Measurements from ENCODE around the gene DUXB.

DUXB gene

DNA sequence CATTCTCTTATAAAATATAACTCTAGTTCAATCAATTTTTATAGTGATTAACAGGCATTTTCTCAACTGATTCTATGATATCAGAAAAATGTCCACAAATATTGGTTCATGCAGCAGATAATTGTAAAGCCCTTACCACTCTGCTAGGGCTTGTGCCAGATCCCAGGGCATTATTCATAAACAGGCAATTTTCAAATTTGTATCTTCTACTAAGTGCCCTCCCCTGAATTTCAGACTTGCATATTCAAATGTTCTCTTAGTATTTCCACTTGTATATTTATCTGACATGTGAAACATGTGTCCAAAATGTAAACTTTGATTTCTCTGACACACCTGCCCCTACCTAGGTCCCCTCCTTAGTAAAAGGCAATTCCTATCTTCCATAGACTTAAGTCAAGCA lies 33.8 kb downstream of the DUXB start:
- TF ChIP-seq TCF7L2 (IDR thresholded peaks at IDR 0.05; ENCODE audit: borderline replicate concordance, low read depth, low read length) (no peak), ZNF416 (tag by site-specific recombination; IDR thresholded peaks at IDR 0.05) (no peak), ZSCAN30 (tag by site-specific recombination; IDR thresholded peaks at IDR 0.05) (no peak), ZNF10 (tag by site-specific recombination; IDR thresholded peaks at IDR 0.05) (no peak), ZSCAN16 (tag by site-specific recombination; IDR thresholded peaks at IDR 0.05) (no peak), ZBTB20 (tag by site-specific recombination; IDR thresholded peaks at IDR 0.05) (no peak)
- TF ChIP-seq, protein P1, sequence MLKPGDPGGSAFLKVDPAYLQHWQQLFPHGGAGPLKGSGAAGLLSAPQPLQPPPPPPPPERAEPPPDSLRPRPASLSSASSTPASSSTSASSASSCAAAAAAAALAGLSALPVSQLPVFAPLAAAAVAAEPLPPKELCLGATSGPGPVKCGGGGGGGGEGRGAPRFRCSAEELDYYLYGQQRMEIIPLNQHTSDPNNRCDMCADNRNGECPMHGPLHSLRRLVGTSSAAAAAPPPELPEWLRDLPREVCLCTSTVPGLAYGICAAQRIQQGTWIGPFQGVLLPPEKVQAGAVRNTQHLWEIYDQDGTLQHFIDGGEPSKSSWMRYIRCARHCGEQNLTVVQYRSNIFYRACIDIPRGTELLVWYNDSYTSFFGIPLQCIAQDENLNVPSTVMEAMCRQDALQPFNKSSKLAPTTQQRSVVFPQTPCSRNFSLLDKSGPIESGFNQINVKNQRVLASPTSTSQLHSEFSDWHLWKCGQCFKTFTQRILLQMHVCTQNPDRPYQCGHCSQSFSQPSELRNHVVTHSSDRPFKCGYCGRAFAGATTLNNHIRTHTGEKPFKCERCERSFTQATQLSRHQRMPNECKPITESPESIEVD (tag by site-specific recombination; IDR thresholded peaks at IDR 0.05): no peak
- TF ChIP-seq, protein P2, sequence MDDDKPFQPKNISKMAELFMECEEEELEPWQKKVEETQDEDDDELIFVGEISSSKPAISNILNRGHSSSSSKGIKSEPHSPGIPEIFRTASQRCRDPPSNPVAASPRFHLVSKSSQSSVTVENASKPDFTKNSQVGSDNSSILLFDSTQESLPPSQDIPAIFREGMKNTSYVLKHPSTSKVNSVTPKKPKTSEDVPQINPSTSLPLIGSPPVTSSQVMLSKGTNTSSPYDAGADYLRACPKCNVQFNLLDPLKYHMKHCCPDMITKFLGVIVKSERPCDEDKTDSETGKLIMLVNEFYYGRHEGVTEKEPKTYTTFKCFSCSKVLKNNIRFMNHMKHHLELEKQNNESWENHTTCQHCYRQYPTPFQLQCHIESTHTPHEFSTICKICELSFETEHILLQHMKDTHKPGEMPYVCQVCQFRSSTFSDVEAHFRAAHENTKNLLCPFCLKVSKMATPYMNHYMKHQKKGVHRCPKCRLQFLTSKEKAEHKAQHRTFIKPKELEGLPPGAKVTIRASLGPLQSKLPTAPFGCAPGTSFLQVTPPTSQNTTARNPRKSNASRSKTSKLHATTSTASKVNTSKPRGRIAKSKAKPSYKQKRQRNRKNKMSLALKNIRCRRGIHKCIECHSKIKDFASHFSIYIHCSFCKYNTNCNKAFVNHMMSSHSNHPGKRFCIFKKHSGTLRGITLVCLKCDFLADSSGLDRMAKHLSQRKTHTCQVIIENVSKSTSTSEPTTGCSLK (tag by site-specific recombination; IDR thresholded peaks at IDR 0.05): no peak
- peaks cover 0 to 4% of the 10 kb centered on the region in 2 experiments; a peak in 1 of 3 replicates for H3K36me3 ChIP-seq (ENCODE audit: control insufficient read depth in 2 of 2, insufficient read depth in 1 of 2, low read length in 2 of 2)
- H3K4me1 ChIP-seq (ENCODE audit: control insufficient read depth, insufficient read depth, low read length): no peaks in the 10 kb centered on the region
- H3K9me3 ChIP-seq (ENCODE audit: control insufficient read depth, insufficient read depth, low read depth, low read length): no peaks in the 10 kb centered on the region
- H3K27ac ChIP-seq (ENCODE audit: extremely low read depth, low read depth, low read length): no peak overlapping the region
- no peak overlapping the region for H3K4me3 ChIP-seq (ENCODE audit: low read depth, low read length)
- ChIA-PET CTCF (no interaction called here), POLR2A (no interaction called here)

DNA sequence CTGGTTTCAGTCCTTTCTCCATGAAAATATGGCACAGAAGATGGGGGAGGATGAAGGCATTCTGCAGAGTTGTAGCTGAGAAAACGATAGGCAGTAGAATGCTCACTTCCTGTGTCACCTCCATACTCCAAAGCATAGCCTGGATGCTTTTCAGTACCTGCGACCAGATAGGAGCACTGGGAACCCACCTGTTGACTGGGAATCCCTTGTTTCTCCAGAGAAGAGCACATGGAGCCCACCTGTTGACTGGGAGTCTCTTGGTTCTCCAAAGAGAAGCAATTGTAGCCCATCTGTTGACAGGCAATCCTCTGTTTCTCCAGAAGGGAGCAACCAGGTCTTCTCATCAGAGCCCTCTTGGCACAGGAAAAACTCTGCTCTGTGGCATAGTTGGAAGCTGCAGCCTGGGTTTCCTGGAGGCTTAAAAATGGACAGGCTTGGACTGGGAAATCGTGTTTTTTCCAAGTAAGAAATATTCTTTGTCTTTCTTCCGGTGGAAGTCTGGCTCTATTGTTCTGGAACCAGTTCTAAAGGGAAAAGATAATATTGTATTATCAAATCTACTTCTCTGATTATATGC lies 40.4 kb downstream of the DUXB start:
- no peaks in the 10 kb centered on the region for H3K9me3 ChIP-seq (ENCODE audit: control insufficient read depth, insufficient read depth, low read depth, low read length)
- H3K4me1 ChIP-seq (ENCODE audit: control insufficient read depth, insufficient read depth, low read length): no peaks in the 10 kb centered on the region
- no peak overlapping the region for H3K27ac ChIP-seq (ENCODE audit: extremely low read depth, low read depth, low read length)
- ChIA-PET CTCF (no interaction called here), POLR2A (no interaction called here)
- H3K4me3 ChIP-seq (ENCODE audit: low read depth, low read length): no peak overlapping the region
- peaks cover 25 to 39% of the 10 kb centered on the region in 2 experiments; a peak in 2 of 3 replicates for H3K36me3 ChIP-seq (ENCODE audit: control insufficient read depth in 2 of 2, insufficient read depth in 1 of 2, low read length in 2 of 2)
- TF ChIP-seq ZNF16 (tag by site-specific recombination; IDR thresholded peaks at IDR 0.05; ENCODE audit: low read depth) (no peak), SCRT1 (tag by site-specific recombination; IDR thresholded peaks at IDR 0.05; ENCODE audit: borderline replicate concordance) (peak; percentile 96), SCRT2 (tag by site-specific recombination; IDR thresholded peaks at IDR 0.05) (peak; percentile 97), BCL11B (tag by site-specific recombination; IDR thresholded peaks at IDR 0.05; ENCODE audit: low read depth) (no peak), ZFHX2 (tag by site-specific recombination; conservative IDR thresholded peaks at IDR 0.05) (no peak)

DNA sequence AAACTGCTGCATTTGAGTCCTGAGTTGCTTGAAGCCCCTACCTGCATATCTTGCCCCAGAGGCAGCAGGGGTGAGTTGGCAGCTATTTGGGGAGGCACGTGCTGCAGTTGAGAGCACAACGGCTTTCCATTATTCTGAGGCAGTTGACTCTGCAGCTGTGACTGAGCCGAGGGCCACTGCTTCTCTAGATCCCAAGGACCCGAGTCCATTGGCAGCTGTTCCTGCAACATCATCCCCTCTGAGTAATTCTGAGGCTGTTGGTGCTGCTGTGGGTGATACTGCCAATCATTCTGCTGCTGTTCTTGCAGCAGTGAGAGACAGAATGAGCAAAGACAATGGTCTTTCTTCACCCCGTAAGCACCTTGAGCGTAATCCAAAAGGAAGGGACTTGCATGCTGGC lies 40.9 kb downstream of the DUXB start:
- Histone ChIP-seq H3K9me3 (ENCODE audit: control insufficient read depth, insufficient read depth, low read depth, low read length) (no peaks in the 10 kb centered on the region), H3K4me1 (ENCODE audit: control insufficient read depth, insufficient read depth, low read length) (no peaks in the 10 kb centered on the region), H3K36me3 (ENCODE audit: control insufficient read depth in 2 of 2, insufficient read depth in 1 of 2, low read length in 2 of 2) (peaks cover 30 to 44% of the 10 kb centered on the region in 2 experiments), H3K4me3 (ENCODE audit: low read depth, low read length) (no peak overlapping the region), H3K27ac (ENCODE audit: extremely low read depth, low read depth, low read length) (no peak overlapping the region)
- POLR2A ChIA-PET: interaction anchor here (2.5 kb wide), 1 partner anchor 12 kb away, joined by 10 read pairs; the partner anchor contains the start of genes KARS1 and TERF2IP
- CTCF ChIA-PET: no interaction called here
- TF ChIP-seq MYNN (tag by site-specific recombination; IDR thresholded peaks at IDR 0.05; ENCODE audit: borderline replicate concordance) (no peak), ZNF221 (tag by site-specific recombination; IDR thresholded peaks at IDR 0.05; ENCODE audit: borderline replicate concordance) (no peak), ZNF670 (tag by site-specific recombination; IDR thresholded peaks at IDR 0.05; ENCODE audit: low read depth) (no peak), ZNF629 (tag by site-specific recombination; IDR thresholded peaks at IDR 0.05) (no peak), HOXD13 (CRISPR knock-in tag; IDR thresholded peaks at IDR 0.05; ENCODE audit: borderline replicate concordance) (no peak), ZNF623 (tag by site-specific recombination; IDR thresholded peaks at IDR 0.05) (no peak), ZNF48 (tag by site-specific recombination; IDR thresholded peaks at IDR 0.05) (no peak), GLIS2 (tag by site-specific recombination; IDR thresholded peaks at IDR 0.05) (no peak)
- TF ChIP-seq, protein P1 (tag by site-specific recombination; IDR thresholded peaks at IDR 0.05): no peak
- TF ChIP-seq, protein P3, sequence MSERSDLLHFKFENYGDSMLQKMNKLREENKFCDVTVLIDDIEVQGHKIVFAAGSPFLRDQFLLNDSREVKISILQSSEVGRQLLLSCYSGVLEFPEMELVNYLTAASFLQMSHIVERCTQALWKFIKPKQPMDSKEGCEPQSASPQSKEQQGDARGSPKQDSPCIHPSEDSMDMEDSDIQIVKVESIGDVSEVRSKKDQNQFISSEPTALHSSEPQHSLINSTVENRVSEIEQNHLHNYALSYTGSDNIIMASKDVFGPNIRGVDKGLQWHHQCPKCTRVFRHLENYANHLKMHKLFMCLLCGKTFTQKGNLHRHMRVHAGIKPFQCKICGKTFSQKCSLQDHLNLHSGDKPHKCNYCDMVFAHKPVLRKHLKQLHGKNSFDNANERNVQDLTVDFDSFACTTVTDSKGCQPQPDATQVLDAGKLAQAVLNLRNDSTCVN (tag by site-specific recombination; optimal IDR thresholded peaks at IDR 0.05): no peak
- TF ChIP-seq, protein P4, sequence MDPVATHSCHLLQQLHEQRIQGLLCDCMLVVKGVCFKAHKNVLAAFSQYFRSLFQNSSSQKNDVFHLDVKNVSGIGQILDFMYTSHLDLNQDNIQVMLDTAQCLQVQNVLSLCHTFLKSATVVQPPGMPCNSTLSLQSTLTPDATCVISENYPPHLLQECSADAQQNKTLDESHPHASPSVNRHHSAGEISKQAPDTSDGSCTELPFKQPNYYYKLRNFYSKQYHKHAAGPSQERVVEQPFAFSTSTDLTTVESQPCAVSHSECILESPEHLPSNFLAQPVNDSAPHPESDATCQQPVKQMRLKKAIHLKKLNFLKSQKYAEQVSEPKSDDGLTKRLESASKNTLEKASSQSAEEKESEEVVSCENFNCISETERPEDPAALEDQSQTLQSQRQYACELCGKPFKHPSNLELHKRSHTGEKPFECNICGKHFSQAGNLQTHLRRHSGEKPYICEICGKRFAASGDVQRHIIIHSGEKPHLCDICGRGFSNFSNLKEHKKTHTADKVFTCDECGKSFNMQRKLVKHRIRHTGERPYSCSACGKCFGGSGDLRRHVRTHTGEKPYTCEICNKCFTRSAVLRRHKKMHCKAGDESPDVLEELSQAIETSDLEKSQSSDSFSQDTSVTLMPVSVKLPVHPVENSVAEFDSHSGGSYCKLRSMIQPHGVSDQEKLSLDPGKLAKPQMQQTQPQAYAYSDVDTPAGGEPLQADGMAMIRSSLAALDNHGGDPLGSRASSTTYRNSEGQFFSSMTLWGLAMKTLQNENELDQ (tag by site-specific recombination; IDR thresholded peaks at IDR 0.05; ENCODE audit: low read depth): no peak

Measured in HEK293 (cell line).